Liver (tissue), 9 donors: ENCODE data around the gene TTC39C. TPM values are rescaled to one million over a fixed set of nuclear protein-coding genes. Genes with fewer than 3 reads are reported as not detected.
A peak's percentile ranks its signal among the peaks of the same experiment; 100 is the strongest.

ENCODE experiments used
- DNase-seq: peaks from one replicate; pipeline ENCODE4 v3.0.0-alpha.2; 2017; ENCODE audit warnings: low spot score
- H3K27ac ChIP-seq, 2 donors: one replicate each; pipeline ENCODE4 v1.7.0; 2013; ENCODE audit warnings: inconsistent platforms in 2 of 2, low read length in 2 of 2, control low read depth in 1 of 2, low read depth in 1 of 2, mild to moderate bottlenecking in 1 of 2
- H3K27me3 ChIP-seq, 4 donors: one replicate each; pipeline versions ENCODE4 v1.6.1 to v1.7.0; 2013; ENCODE audit warnings: low read length in 3 of 4, inconsistent platforms in 1 of 4, mild to moderate bottlenecking in 1 of 4, moderate library complexity in 1 of 4; ENCODE audit not compliant: control insufficient read depth in 4 of 4, insufficient read depth in 4 of 4
- H3K36me3 ChIP-seq, 4 donors: one replicate each; pipeline versions ENCODE4 v1.6.1 to v1.7.0; 2013; ENCODE audit warnings: low read length in 3 of 4, mild to moderate bottlenecking in 3 of 4, low read depth in 1 of 4, moderate library complexity in 1 of 4; ENCODE audit not compliant: control insufficient read depth in 4 of 4, insufficient read depth in 3 of 4
- H3K4me1 ChIP-seq, 4 donors: one replicate each; pipeline versions ENCODE4 v1.6.1 to v1.7.0; 2013; ENCODE audit warnings: low read length in 3 of 4, mild to moderate bottlenecking in 3 of 4, moderate library complexity in 1 of 4; ENCODE audit not compliant: control insufficient read depth in 4 of 4, insufficient read depth in 4 of 4
- H3K4me3 ChIP-seq, 3 donors: one replicate each; pipeline versions ENCODE4 v1.6.1 to v1.7.0; 2013; ENCODE audit warnings: low read length in 3 of 3, control low read depth in 1 of 3, low read depth in 1 of 3, mild to moderate bottlenecking in 1 of 3
- H3K9ac ChIP-seq, 2 donors: one replicate each; pipeline ENCODE4 v1.7.0; 2013; ENCODE audit warnings: low read length in 2 of 2, mild to moderate bottlenecking in 2 of 2, moderate library complexity in 2 of 2, control low read depth in 1 of 2, low read depth in 1 of 2
- H3K9me3 ChIP-seq, 4 donors: one replicate each; pipeline versions ENCODE4 v1.6.1 to v1.7.0; 2013; ENCODE audit warnings: low read length in 3 of 4; ENCODE audit not compliant: control insufficient read depth in 4 of 4
- EGR1 ChIP-seq, 2 donors: IDR thresholded peaks; 2 replicates each; pipeline ENCODE4 v1.6.1; 2016 to 2018; ENCODE audit warnings: antibody characterized with exemption in 2 of 2, low read depth in 2 of 2
- FOXA1 ChIP-seq: IDR thresholded peaks from 2 replicates; pipeline ENCODE4 v1.6.1; 2016; ENCODE audit warnings: antibody characterized with exemption
- FOXA2 ChIP-seq: IDR thresholded peaks from 2 replicates; pipeline ENCODE4 v1.6.1; 2016; ENCODE audit warnings: antibody characterized with exemption
- GABPA ChIP-seq, 2 donors: IDR thresholded peaks in 1 of 2; conservative IDR thresholded peaks in 1 of 2; 2 replicates each; pipeline ENCODE4 v1.6.1; 2016; ENCODE audit warnings: antibody characterized with exemption in 2 of 2, mild to moderate bottlenecking in 1 of 2, moderate library complexity in 1 of 2
- HNF4A ChIP-seq, 2 donors: conservative IDR thresholded peaks; 2 replicates each; pipeline ENCODE4 v1.6.1; 2016; ENCODE audit warnings: antibody characterized with exemption in 2 of 2, mild to moderate bottlenecking in 2 of 2
- HNF4G ChIP-seq: IDR thresholded peaks from 2 replicates; pipeline ENCODE4 v1.6.1; 2016; ENCODE audit warnings: antibody characterized with exemption
- JUND ChIP-seq, 2 donors: IDR thresholded peaks; 2 replicates each; pipeline ENCODE4 v1.6.1; 2016; ENCODE audit warnings: antibody characterized with exemption in 2 of 2
- NR2F2 ChIP-seq: IDR thresholded peaks from 2 replicates; pipeline ENCODE4 v1.6.1; 2016; ENCODE audit warnings: antibody characterized with exemption
- RAD21 ChIP-seq, 2 donors: IDR thresholded peaks; 2 replicates each; pipeline ENCODE4 v1.6.1; 2016; ENCODE audit warnings: antibody characterized with exemption in 2 of 2, mild to moderate bottlenecking in 2 of 2
- RXRA ChIP-seq, 2 donors: IDR thresholded peaks; 2 replicates each; pipeline ENCODE4 v1.6.1; 2017 to 2018; ENCODE audit warnings: antibody characterized with exemption in 2 of 2, mild to moderate bottlenecking in 1 of 2
- SP1 ChIP-seq: IDR thresholded peaks from 2 replicates; pipeline ENCODE4 v1.6.1; 2018; ENCODE audit warnings: antibody characterized with exemption, mild to moderate bottlenecking
- TAF1 ChIP-seq: conservative IDR thresholded peaks from 2 replicates; pipeline ENCODE4 v1.6.1; 2016; ENCODE audit warnings: antibody characterized with exemption, mild to moderate bottlenecking
- YY1 ChIP-seq: IDR thresholded peaks from 2 replicates; pipeline ENCODE4 v1.6.1; 2016; ENCODE audit warnings: antibody characterized with exemption, mild to moderate bottlenecking
- WGBS: extraction: QIAGEN DNeasy Blood & Tissue Kit; methylation state at CpG from one replicate; pipeline ENCODE4 v1.1.7; 2013; 5-methylcytosine and 5-hydroxymethylcytosine counted together
- polyA plus RNA-seq, 2 donors: library from polyadenylated mRNA; stranded (reverse) in 1 of 2; unstranded in 1 of 2; fragments of 200-250 nt in 1 of 2; fragments of >200 nt in 1 of 2; fragmentation: Nextera tagmentation in 1 of 2; extraction: Ambion mirVana in 1 of 2; gene quantifications; one replicate each; pipeline versions ENCODE4 v1.2.1 to v1.2.3, GENCODE V29; 2013 to 2015
- total RNA-seq, 2 donors: library from RNA; depleted of rRNA; stranded (reverse); fragments of >200 nt; gene quantifications; one replicate each; pipeline ENCODE4 v1.2.3, GENCODE V29; 2014
- TF ChIP-seq, protein P1 (sequence below): IDR thresholded peaks from 2 replicates; pipeline ENCODE4 v1.6.1; 2016; ENCODE audit warnings: antibody characterized with exemption
- TF ChIP-seq, protein P2 (sequence below): IDR thresholded peaks from 2 replicates; pipeline ENCODE4 v1.6.1; 2016; ENCODE audit warnings: antibody characterized with exemption, mild to moderate bottlenecking
- TF ChIP-seq, protein P3 (sequence below): fragments of 150-350 bp; IDR thresholded peaks from 2 replicates; pipeline ENCODE4 v1.5.1; 2017; ENCODE audit warnings: improper control_type of control experiment, low read depth, low read length; ENCODE audit not compliant: missing input control
- TF ChIP-seq, protein P4 (sequence below): IDR thresholded peaks from 2 replicates; pipeline ENCODE4 v1.6.1; 2016; ENCODE audit warnings: antibody characterized with exemption
- donor health status: healthy.
- donor health status: healthy.
- donor health status: healthy.
- donor health status: healthy.
- donor health status: healthy.

TTC39C gene
- total and polyA plus RNA-seq, 4 donors, result 22.8 to 55.1 (median 38.6) TPM

DNA sequence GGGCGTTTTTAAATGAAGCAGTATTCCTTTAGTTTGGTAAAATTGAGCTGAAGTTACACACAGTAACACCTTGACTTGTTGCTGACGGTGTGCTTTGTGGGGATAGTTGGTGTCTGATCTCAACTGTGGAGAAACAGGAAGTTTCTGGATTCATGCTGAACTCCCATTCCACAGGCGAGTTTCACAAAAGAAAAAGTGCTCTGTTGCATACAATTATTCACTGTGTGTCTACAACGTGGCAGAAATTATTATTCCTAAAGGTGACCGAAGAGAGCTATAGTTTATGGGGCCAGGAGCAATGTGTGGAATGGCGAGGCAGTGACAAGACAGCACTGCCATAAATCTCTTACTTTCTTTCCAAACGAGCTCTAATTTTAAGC, 123.8 kb downstream of the TTC39C start:
- 44% methylated on average over 7 of the region's 7 CpGs for WGBS
- H3K27me3 ChIP-seq, result no peaks in the 10 kb centered on the region
- TF ChIP-seq HNF4A (conservative IDR thresholded peaks at IDR 0.05), result no peak
- TF ChIP-seq FOXA2, result no peak
- no peak for TF ChIP-seq YY1
- TF ChIP-seq RXRA (IDR thresholded peaks at IDR 0.05), result no peak
- no peak for TF ChIP-seq HNF4G
- TF ChIP-seq NR2F2, result no peak
- TF ChIP-seq, protein P1, sequence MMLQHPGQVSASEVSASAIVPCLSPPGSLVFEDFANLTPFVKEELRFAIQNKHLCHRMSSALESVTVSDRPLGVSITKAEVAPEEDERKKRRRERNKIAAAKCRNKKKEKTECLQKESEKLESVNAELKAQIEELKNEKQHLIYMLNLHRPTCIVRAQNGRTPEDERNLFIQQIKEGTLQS, result no peak
- no peak for TF ChIP-seq JUND (IDR thresholded peaks at IDR 0.05)
- TF ChIP-seq, protein P2, sequence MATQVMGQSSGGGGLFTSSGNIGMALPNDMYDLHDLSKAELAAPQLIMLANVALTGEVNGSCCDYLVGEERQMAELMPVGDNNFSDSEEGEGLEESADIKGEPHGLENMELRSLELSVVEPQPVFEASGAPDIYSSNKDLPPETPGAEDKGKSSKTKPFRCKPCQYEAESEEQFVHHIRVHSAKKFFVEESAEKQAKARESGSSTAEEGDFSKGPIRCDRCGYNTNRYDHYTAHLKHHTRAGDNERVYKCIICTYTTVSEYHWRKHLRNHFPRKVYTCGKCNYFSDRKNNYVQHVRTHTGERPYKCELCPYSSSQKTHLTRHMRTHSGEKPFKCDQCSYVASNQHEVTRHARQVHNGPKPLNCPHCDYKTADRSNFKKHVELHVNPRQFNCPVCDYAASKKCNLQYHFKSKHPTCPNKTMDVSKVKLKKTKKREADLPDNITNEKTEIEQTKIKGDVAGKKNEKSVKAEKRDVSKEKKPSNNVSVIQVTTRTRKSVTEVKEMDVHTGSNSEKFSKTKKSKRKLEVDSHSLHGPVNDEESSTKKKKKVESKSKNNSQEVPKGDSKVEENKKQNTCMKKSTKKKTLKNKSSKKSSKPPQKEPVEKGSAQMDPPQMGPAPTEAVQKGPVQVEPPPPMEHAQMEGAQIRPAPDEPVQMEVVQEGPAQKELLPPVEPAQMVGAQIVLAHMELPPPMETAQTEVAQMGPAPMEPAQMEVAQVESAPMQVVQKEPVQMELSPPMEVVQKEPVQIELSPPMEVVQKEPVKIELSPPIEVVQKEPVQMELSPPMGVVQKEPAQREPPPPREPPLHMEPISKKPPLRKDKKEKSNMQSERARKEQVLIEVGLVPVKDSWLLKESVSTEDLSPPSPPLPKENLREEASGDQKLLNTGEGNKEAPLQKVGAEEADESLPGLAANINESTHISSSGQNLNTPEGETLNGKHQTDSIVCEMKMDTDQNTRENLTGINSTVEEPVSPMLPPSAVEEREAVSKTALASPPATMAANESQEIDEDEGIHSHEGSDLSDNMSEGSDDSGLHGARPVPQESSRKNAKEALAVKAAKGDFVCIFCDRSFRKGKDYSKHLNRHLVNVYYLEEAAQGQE, result no peak
- TF ChIP-seq EGR1 (IDR thresholded peaks at IDR 0.05; ENCODE audit: low read depth in 2 of 2), result no peak
- TF ChIP-seq SP1, result no peak
- no peak for TF ChIP-seq GABPA (IDR thresholded peaks at IDR 0.05 in 1 of 2, conservative IDR thresholded peaks at IDR 0.05 in 1 of 2)
- TF ChIP-seq FOXA1, result no peak
- no peak for TF ChIP-seq TAF1
- no peak for DNase-seq
- no peak overlapping the region for H3K27ac ChIP-seq
- peak overlapping the region in 1 of 2 donors; percentile 63 for H3K9ac ChIP-seq
- peaks cover 0 to 4% (median 1%) of the 10 kb centered on the region in 4 donors for H3K36me3 ChIP-seq
- H3K9me3 ChIP-seq, result no peaks in the 10 kb centered on the region
- H3K4me3 ChIP-seq, result peak overlapping the region in 2 of 3 donors; percentile 13 to 57
- peaks cover 0 to 20% (median 14%) of the 10 kb centered on the region in 4 donors for H3K4me1 ChIP-seq

DNA sequence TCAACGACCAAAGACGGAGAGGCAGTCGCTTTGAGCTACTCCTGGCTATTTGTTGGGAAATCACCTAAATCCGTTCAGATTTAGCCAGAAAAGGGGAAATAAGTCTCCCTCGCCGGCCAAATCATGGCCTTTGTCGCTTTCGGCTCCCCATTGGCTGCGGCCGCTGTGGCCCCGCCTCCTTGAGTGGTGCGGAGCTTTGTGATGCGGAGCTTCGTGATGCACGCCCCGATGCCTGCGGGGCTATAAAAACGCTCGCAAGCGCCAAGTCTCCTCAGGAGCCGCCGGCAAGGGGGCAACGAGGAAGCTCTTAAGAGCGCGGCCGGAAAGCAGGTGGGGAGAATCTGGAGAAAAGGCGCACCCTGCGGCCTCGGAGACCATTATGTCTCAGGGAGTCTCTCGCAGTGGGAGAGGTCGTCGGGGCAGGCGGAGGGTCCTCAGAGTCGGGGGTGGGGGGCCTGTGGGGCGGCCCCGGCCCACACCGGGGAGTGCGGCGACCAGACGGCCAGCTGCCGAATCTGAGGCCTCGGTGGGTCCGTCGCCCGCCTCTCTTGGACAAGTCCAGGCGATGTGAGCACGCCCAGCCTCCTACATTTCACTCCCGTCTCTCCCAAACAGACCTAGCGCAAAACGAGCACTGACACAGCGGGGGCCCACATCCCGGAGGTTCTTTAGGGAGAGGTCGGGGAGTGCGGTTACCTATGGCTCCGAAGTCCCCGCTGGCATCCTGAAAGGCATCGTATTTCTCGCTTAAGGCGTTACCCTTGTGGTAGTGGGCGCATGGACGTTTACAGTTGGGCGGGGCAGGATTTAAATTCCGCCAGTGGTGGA, 124.4 kb downstream of the TTC39C start, which contains the start of gene CABYR:
CABYR (plus strand) TSS at position 274 of the 828 bp plus-strand sequence. CDS start 4,053 bp downstream, outside the sequence.
- Histone ChIP-seq H3K4me3 (peak within 1 kb of the TSS in 2 of 3 donors; percentile 13 to 57), H3K36me3 (no peaks in the 10 kb centered on the region), H3K4me1 (peaks cover 0 to 20% (median 14%) of the 10 kb centered on the region in 4 donors), H3K27ac (no peak within 1 kb of the TSS), H3K9ac (peak within 1 kb of the TSS in 1 of 2 donors; percentile 63), H3K27me3 (no peaks in the 10 kb centered on the region), H3K9me3 (no peaks in the 10 kb centered on the region)
- 7% methylated on average over 63 of the region's 63 CpGs for WGBS
- TF ChIP-seq, protein P1, result no peak
- no peak for TF ChIP-seq HNF4G
- TF ChIP-seq RAD21 (IDR thresholded peaks at IDR 0.05), result peak in 1 of 2 donors; percentile 24
- no peak for TF ChIP-seq EGR1 (IDR thresholded peaks at IDR 0.05; ENCODE audit: low read depth in 2 of 2)
- no peak for TF ChIP-seq RXRA (IDR thresholded peaks at IDR 0.05)
- TF ChIP-seq SP1, result peak; percentile 25
- TF ChIP-seq YY1, result peak; percentile 34
- no peak for TF ChIP-seq GABPA (IDR thresholded peaks at IDR 0.05 in 1 of 2, conservative IDR thresholded peaks at IDR 0.05 in 1 of 2)
- TF ChIP-seq FOXA1, result no peak
- TF ChIP-seq, protein P3, sequence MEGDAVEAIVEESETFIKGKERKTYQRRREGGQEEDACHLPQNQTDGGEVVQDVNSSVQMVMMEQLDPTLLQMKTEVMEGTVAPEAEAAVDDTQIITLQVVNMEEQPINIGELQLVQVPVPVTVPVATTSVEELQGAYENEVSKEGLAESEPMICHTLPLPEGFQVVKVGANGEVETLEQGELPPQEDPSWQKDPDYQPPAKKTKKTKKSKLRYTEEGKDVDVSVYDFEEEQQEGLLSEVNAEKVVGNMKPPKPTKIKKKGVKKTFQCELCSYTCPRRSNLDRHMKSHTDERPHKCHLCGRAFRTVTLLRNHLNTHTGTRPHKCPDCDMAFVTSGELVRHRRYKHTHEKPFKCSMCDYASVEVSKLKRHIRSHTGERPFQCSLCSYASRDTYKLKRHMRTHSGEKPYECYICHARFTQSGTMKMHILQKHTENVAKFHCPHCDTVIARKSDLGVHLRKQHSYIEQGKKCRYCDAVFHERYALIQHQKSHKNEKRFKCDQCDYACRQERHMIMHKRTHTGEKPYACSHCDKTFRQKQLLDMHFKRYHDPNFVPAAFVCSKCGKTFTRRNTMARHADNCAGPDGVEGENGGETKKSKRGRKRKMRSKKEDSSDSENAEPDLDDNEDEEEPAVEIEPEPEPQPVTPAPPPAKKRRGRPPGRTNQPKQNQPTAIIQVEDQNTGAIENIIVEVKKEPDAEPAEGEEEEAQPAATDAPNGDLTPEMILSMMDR, result no peak
- TF ChIP-seq, protein P4, sequence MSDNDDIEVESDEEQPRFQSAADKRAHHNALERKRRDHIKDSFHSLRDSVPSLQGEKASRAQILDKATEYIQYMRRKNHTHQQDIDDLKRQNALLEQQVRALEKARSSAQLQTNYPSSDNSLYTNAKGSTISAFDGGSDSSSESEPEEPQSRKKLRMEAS, result no peak
- peak; percentile 39 for DNase-seq
